ENCODE measurements around the gene DPH2.

DPH2 gene

DNA sequence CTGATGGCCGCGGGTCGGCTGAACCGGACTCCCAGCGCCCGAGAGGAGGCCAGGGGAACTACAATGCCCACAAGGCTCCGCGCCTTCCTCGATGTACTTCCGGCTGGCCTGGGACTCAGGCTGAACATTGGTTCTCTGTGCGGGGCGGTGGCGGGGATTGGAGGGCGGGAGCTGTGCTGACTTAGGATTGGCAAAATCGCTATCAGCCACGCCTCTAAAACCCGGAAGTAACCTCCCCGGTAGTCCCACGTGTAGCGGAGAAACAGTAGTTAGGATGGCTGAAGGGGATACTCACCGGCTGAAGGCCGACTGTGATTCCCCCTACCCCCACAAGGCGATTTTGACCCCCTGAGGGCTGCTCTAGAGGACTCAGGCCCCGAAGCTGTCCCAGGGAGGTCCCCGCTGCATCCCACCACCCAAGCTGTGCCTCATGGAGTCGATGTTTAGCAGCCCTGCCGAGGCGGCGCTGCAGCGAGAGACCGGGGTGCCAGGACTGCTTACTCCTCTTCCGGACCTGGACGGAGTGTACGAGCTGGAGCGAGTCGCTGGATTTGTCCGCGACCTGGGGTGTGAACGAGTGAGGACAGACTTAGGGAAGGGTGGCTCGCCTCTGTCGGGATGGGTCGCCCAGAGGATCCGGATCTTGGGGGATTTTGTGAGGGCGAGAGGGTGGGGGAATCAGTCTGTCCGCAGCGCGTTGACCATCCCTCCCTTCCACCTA lies at the start of gene DPH2:
DPH2 (plus strand) TSS at position 265 of the 721 bp plus-strand sequence; CDS start at position 431, 166 bp downstream.
- DNase-seq = peak; percentile 92

DNA sequence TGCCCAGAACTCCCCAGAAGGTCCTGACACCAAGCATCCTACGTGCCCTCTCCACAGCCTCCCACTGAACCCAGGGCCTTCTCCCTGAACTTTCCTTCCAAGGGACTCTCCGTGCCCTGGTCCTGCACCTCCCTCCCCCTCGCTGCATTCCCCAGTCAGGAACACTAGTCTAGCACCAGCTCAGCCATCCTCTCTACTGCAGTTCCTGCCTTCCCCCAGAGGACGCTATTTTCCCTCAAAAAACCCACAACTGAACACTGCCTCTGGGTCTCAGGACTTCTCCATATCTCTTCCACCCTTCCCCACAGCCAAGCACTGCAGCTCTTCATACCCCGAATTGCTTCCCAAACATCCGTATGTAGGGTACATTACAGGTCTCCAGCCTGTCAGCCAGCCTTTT lies 48.8 kb upstream of the DPH2 start:
- no peak for DNase-seq

- no peak for DNase-seq
These were observed 45.3 kb upstream of the DPH2 start for GRCh38 chr1:43924516-43924915.

GRCh38 chr1:43925846-43926245 lies 44.0 kb upstream of the DPH2 start:
- DNase-seq = no peak

- no peak for DNase-seq
These were observed 39.5 kb upstream of the DPH2 start for GRCh38 chr1:43930168-43930948.

GRCh38 chr1:43930949-43931275 lies 38.9 kb upstream of the DPH2 start:
- no peak for DNase-seq

DNA sequence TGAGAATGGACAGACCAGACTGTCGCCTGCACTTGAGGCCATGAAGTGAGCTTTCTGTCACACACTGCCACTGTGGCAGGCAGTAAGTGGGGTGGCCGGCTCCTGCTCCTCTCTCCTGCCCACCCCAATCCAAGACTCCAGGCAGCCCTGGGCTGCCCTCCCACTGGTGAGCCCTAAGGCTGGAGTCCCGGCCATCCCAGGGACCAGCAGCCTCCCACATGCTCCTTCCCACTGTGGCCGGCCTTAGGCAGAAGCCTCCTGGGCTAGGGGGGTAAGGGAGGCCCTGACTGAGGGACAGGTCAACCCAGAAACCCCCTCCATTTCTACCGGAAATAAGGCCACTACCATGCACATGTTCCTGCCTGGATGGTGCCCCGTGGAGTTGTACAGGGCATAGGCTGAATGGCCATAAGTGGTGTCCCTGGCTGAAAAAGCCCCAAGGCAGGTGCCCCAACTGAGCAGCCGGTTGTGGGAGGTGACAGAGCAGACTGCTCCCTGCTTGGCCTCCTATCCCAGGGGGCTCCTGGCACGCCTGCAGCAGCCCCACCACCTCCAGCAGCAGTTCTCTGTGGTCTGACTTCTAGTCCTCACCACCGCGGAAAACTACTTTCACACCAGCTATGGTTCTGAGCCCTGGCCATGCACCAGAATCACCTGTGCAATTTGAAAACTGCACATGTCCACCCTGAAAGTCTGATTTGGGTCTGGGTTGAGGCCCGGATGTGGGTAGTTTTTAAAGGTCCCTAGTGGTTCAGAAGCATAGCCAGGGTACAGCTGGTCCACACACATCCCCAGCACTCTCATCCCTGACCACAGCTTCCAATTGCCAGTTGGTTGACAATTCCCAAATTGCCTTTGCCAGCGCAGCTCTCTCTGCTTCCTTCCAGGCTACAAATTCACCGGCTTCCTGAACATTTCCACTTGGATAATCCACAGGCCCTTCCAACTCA lies 37.8 kb upstream of the DPH2 start:
- DNase-seq = no peak

DNA sequence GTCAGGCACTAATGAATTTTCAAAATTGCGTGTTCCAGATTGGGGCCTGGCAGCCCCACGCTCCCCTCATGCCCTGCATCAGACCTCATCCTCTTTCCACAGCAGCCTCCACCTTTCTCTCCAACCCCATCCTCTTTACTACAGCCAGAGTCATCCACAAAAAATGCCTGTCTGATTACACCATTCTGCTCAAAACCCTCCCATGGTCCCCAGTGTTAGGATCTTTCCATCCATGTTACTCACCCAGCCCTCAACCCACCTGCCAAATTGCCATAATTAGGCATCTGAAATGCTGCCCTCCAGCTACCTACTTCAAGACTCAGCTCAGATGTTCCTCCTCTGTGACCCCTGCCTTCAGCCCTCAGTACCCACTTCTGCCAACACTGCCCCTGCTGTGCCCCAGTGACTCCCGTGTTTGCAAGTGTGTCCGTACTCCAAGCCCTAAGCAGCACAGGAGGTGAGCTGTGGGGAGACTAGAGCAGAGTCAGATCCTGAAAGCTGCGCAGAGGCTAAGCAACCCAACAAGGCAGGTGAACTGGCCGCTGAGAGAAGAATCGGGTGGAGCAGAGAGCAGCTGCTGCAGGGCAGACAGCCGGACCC lies 36.9 kb upstream of the DPH2 start:
- no peak for DNase-seq

DNA sequence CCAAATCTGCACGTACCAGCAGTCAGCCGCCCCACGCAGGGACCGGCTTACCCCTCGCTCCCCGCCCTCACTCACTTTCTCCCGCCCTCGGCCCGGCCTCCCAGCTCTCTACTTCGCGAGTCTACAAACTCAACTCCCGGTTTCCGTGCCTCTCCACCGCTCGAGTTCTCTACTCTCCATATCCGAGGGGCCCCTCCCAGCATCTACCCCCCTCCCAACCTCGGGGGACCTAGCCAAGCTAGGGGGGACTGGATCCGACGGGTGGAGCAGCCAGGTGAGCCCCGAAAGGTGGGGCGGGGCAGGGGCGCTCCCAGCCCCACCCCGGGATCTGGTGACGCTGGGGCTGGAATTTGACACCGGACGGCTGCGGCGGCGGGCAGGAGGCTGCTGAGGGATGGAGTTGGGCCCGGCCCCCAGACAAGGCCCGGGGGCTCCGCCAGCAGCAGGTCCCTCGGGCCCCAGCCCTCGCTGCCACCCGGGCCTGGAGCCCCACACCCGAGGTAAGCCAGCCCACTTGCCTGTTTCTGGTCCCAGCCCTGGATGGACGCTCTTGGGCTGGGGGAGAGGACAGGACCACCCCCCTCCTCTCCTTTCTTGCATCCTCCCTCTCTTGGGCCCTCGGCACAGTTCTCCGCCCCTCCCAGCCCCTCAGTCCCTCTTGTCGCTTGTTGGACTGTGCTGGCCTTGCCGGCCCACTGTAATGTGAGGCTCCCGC lies 36.3 kb upstream of the DPH2 start, which contains the start of gene ARTN:
ARTN (plus strand) TSS at position 416 of the 715 bp plus-strand sequence. CDS start 1,856 bp downstream, outside the sequence.
- DNase-seq = no peak

DNA sequence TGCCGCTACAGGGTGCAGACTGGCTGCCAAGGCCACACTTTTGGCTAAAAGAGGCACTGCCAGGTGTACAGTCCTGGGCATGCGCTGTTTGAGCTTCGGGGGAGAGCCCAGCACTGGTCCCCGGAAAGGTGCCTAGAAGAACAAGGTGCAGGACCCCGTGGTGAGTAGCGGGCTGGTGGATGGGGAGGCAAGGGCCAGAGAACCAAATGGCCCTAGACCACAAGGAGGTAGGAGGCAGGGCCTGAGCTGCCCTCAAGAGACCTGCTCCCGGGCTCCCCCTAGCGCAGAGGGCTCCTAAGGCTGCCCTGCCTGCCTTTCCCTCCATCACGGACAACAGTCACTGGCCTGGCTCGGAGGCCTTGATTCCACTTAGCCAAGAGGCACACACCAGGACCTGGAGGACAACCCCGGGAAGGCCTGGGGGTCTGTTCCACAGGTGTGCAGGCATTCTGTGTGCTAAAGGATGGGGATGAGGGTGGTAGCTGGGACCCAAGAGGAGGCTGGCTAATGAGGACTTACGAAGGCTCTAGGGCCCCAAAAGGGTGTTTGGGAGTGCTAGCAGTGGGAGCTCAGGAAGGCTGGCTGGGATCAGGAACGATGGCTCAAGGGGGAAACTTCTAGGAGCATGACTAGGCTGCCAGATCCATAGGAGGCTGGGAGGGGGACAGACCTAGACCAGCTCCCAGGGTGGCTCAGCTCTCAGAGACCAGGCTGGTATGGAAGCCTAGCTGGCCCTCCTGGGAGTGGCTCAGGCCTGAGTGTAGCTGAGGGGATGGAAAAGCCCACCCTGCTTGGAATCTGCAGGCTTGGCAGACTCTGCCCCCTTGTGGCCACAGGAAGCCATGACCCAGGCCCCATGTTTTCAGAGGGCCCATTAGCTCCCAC lies 35.5 kb upstream of the DPH2 start:
- DNase-seq = peak; percentile 20

- DNase-seq = no peak
These were observed 34.9 kb upstream of the DPH2 start for GRCh38 chr1:43934986-43935324.

GRCh38 chr1:43935711-43936427 lies 33.9 kb upstream of the DPH2 start:
- no peak for DNase-seq

GRCh38 chr1:43936431-43937151 lies 33.2 kb upstream of the DPH2 start:
- DNase-seq = no peak

DNA sequence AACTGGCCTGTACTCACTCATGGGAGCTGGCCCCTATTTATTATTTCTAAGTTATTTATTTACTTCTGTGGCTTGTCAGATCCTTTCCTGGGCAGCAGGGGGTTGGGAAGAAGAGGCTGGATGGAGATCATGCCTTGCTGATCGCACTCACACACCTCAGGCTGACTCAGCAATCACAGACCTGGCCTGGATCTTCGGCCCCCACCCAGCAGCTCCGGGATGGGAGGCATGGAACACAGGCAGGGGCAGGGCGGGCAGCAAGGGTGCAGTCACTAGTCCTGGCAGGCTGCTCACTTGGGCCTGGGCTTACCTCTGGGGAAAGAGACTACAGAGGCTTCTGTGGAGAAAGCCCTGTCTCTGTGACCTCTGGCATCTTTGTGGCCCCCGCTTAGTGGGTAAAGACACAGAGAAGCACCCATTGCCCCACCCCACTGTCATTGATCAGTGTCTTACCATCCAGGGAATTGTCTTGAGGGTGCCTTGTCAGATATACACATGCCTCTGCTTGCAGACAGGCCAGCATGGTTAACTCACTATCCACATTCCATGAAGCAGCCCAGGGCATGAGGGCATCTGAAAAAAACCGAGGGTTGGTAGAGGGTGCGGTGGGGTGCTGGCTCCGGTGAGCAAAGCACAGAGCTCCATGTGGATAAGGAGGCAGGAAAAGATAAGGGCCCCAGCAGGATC lies 32.5 kb upstream of the DPH2 start:
- DNase-seq = no peak

DNA sequence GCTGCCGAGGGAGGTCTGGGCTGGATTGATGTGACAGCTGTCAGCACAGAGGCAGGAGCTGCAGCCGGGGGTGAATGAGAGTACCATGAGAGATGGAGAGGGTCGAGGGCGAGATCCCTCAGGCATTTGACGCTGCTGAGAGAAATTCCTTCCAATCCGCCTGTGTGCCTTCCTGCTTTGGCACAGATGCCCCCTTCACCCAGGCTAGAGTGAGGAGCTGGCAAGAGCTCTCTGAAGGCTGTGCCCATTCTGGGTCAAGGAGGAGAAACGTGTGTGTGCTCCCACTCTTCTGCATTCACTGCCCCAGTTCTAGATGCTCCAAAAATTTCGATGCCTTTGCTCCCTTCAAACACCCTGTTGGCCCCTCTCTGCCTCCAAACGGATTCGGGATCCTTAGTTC lies 31.4 kb upstream of the DPH2 start:
- no peak for DNase-seq

- DNase-seq = no peak
These were observed 30.8 kb upstream of the DPH2 start for GRCh38 chr1:43938892-43939587.

DNA sequence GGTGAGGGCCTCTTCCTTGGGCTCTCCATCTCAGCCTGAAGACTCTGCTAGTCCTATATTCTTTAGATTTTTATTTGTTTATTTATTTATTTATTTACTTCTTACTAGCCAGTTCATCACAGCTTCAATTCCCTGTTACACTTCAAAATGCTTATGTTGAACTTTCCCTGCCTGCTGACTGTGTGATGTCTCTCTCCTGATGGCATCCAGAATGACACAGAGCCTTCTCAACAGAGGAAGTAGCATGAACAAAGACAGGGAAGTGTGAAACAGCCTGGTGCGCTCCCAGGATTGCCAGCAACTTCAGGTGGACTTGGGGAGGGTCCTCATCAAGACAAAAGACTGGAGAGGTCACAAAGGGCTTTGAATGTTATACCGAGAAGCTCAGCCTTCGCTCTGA lies 27.4 kb upstream of the DPH2 start:
- no peak for DNase-seq

- DNase-seq = no peak
These were observed 24.9 kb upstream of the DPH2 start for GRCh38 chr1:43944860-43945259.
